ENCODE measurements around the gene ELMO2. TPM values are rescaled to one million over a fixed set of nuclear protein-coding genes. Genes with fewer than 3 reads are reported as not detected.

The ELMO2 gene
- total and polyA plus RNA-seq, 2 donors (not counting 1 experiment from before 2014, with no cell fraction given): 22.1 to 41.7 TPM

DNA sequence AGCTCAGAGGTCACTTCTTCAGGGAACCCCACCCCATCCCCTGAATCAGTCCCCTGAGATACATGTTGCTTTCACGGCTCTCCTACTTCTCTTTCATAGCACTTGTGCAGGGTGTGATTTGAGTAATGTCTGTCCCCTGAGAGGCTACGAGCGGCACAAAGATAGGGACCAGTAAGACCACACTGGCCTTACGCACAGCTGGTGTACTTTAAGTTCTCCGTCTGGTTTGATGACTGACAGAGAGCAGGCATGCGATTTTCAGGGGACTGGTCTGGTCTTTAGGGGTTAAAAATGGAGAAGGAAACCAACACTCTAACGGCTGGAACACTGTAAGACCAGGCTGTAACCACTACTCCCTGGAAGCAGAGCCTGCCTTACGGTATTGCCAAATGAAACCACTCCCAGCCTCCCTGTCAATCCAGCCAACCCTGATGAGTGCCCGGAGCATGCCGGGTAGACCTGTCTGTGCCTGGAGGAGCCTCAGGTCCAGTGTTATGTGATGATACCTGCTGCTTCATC is 47.1 kb downstream of the ELMO2 start:
- H3K79me2 ChIP-seq (ENCODE audit: control insufficient read depth, insufficient read depth, low read length): peaks cover 42% of the 10 kb centered on the region
- ChIA-PET CTCF (interaction anchor here (1.1 to 1.8 kb wide), 2 partner anchors 10 to 227 kb away, joined by 3 to 4 read pairs; no protein-coding TSS in a partner anchor), POLR2A (no interaction called here)
- H2AFZ ChIP-seq (ENCODE audit: insufficient read depth, low read depth, low read length, poor library complexity, severe bottlenecking): no peak overlapping the region
- Mint-ChIP-seq H3K27me3 (no peaks in the 10 kb centered on the region), H3K4me3 (peak overlapping the region; percentile 30), H3K9me3 (ENCODE audit: insufficient read depth) (no peaks in the 10 kb centered on the region), H3K4me1 (peaks cover 69% of the 10 kb centered on the region), H3K27ac (peak overlapping the region; percentile 66)
- WGBS (ENCODE audit: insufficient coverage): 6% methylated on average over 8 of the region's 10 CpGs
- no peaks in the 10 kb centered on the region for H3K27me3 ChIP-seq (replicated peaks in 1 of 4; ENCODE audit: control extremely low read depth in 1 of 4, control insufficient read depth in 3 of 4, insufficient read depth in 4 of 4, low read length in 3 of 4)
- ATAC-seq (ENCODE audit: low read depth) (peak; percentile 61), DNase-seq (no peak)
- no peak for TF ChIP-seq EZH2 (IDR thresholded peaks at IDR 0.05; ENCODE audit: borderline replicate concordance, insufficient read depth, low read depth, low read length, poor library complexity, severe bottlenecking)
- TF ChIP-seq, protein P1, sequence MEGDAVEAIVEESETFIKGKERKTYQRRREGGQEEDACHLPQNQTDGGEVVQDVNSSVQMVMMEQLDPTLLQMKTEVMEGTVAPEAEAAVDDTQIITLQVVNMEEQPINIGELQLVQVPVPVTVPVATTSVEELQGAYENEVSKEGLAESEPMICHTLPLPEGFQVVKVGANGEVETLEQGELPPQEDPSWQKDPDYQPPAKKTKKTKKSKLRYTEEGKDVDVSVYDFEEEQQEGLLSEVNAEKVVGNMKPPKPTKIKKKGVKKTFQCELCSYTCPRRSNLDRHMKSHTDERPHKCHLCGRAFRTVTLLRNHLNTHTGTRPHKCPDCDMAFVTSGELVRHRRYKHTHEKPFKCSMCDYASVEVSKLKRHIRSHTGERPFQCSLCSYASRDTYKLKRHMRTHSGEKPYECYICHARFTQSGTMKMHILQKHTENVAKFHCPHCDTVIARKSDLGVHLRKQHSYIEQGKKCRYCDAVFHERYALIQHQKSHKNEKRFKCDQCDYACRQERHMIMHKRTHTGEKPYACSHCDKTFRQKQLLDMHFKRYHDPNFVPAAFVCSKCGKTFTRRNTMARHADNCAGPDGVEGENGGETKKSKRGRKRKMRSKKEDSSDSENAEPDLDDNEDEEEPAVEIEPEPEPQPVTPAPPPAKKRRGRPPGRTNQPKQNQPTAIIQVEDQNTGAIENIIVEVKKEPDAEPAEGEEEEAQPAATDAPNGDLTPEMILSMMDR (IDR thresholded peaks at IDR 0.05): no peak
- peak overlapping the region; percentile 7 for H3K9ac ChIP-seq (ENCODE audit: low read length)
- no peaks in the 10 kb centered on the region for H3K9me3 ChIP-seq (ENCODE audit: control extremely low read depth in 1 of 3, control insufficient read depth in 2 of 3, insufficient read depth in 1 of 3, low read length in 2 of 3)
- intact Hi-C loops (cut with micrococcal nuclease): no loop called here
- peaks cover 0 to 27% of the 10 kb centered on the region in 2 experiments for H3K36me3 ChIP-seq (replicated peaks in 1 of 2; ENCODE audit: control extremely low read depth in 1 of 2, control insufficient read depth in 1 of 2, extremely low read depth in 1 of 2, insufficient read depth in 2 of 2, low read length in 1 of 2)
- H3K27ac ChIP-seq (ENCODE audit: low read length in 2 of 2): peak overlapping the region in 1 of 2 donors; percentile 48
- H4K20me1 ChIP-seq (ENCODE audit: control insufficient read depth, insufficient read depth, low read length, poor library complexity, severe bottlenecking): peaks cover 73% of the 10 kb centered on the region
- peak overlapping the region; percentile 7 for H3K4me2 ChIP-seq (replicated peaks; ENCODE audit: low read depth, low read length, poor library complexity, severe bottlenecking)
- H3K4me1 ChIP-seq (ENCODE audit: control insufficient read depth in 2 of 2, insufficient read depth in 2 of 2, low read length in 2 of 2): peaks cover 34 to 66% of the 10 kb centered on the region in 2 donors
- no peak overlapping the region for H3K4me3 ChIP-seq (ENCODE audit: control extremely low read depth in 1 of 5, extremely low read depth in 1 of 5, insufficient read depth in 1 of 5, low read depth in 2 of 5, low read length in 4 of 5)

DNA sequence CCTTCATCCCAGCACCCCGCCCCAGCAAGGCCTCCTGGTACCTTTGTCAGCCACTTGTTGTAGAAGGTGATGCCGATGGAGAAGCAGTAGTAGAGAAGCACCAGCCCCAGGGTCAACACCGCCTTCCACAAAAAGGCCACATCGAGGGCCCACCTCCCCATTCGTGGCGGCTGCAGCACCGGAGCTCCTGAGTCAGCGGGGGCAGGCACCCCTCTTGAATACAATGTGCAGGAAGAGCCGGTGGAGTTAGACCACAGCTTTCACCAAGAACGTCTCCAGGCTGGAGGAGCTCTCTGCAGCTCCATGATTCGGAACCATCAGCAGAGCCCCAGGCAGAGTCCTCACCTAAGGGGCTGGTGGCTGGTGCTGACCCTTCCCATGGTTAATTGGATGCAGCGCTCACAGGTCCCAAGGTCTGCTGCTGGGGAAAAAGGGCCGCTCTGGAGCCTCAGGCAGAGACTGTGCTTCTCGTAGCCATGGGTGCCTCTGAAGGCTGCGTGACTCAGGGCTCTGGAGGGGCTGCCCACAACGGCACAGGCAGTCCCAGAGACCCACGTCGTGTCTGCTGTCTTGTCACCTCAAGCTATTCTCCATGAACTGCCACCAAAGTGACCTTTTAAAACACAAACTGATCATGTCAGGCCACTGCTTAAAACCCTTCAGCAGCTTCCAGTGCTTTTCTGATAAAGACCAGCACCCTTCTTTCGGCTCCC is 47.9 kb downstream of the ELMO2 start:
- H3K36me3 ChIP-seq (replicated peaks in 1 of 2; ENCODE audit: control extremely low read depth in 1 of 2, control insufficient read depth in 1 of 2, extremely low read depth in 1 of 2, insufficient read depth in 2 of 2, low read length in 1 of 2): peaks cover 0 to 27% of the 10 kb centered on the region in 2 experiments
- H3K9ac ChIP-seq (ENCODE audit: low read length): no peak overlapping the region
- Mint-ChIP-seq H3K4me1 (peaks cover 63% of the 10 kb centered on the region), H3K27ac (peak overlapping the region; percentile 66), H3K9me3 (ENCODE audit: insufficient read depth) (no peaks in the 10 kb centered on the region), H3K27me3 (no peaks in the 10 kb centered on the region), H3K4me3 (no peak overlapping the region)
- no peaks in the 10 kb centered on the region for H3K27me3 ChIP-seq (replicated peaks in 1 of 4; ENCODE audit: control extremely low read depth in 1 of 4, control insufficient read depth in 3 of 4, insufficient read depth in 4 of 4, low read length in 3 of 4)
- H3K27ac ChIP-seq (ENCODE audit: low read length in 2 of 2): peak overlapping the region in 1 of 2 donors; percentile 63
- ChIA-PET POLR2A (no interaction called here), CTCF (interaction anchor here (0.7 to 1.8 kb wide), 3 partner anchors 9 to 226 kb away, joined by 3 to 4 read pairs (median 3); no protein-coding TSS in a partner anchor)
- H3K4me2 ChIP-seq (replicated peaks; ENCODE audit: low read depth, low read length, poor library complexity, severe bottlenecking): no peak overlapping the region
- no peak for TF ChIP-seq EZH2 (IDR thresholded peaks at IDR 0.05; ENCODE audit: borderline replicate concordance, insufficient read depth, low read depth, low read length, poor library complexity, severe bottlenecking)
- ATAC-seq (ENCODE audit: low read depth) (peak; percentile 13), DNase-seq (no peak)
- H3K4me1 ChIP-seq (ENCODE audit: control insufficient read depth in 2 of 2, insufficient read depth in 2 of 2, low read length in 2 of 2): peaks cover 31 to 62% of the 10 kb centered on the region in 2 donors
- H3K79me2 ChIP-seq (ENCODE audit: control insufficient read depth, insufficient read depth, low read length): peaks cover 36% of the 10 kb centered on the region
- H2AFZ ChIP-seq (ENCODE audit: insufficient read depth, low read depth, low read length, poor library complexity, severe bottlenecking): no peak overlapping the region
- H4K20me1 ChIP-seq (ENCODE audit: control insufficient read depth, insufficient read depth, low read length, poor library complexity, severe bottlenecking): peaks cover 66% of the 10 kb centered on the region
- no peaks in the 10 kb centered on the region for H3K9me3 ChIP-seq (ENCODE audit: control extremely low read depth in 1 of 3, control insufficient read depth in 2 of 3, insufficient read depth in 1 of 3, low read length in 2 of 3)
- intact Hi-C loops (cut with micrococcal nuclease): no loop called here
- no peak overlapping the region for H3K4me3 ChIP-seq (ENCODE audit: control extremely low read depth in 1 of 5, extremely low read depth in 1 of 5, insufficient read depth in 1 of 5, low read depth in 2 of 5, low read length in 4 of 5)
- WGBS (ENCODE audit: insufficient coverage): 76% methylated on average over 19 of the region's 19 CpGs
